IMR-90 (cell line): Measurements from ENCODE around the gene ZBED1. TPM values are rescaled to one million over a fixed set of nuclear protein-coding genes. Genes with fewer than 3 reads are reported as not detected.

Experiments used
- ATAC-seq: fragments of 200-7000 bp; cut with Tn5 transposase; 2 replicates; pipeline ENCODE4 v1.9.1; 2020; ENCODE audit warnings: low read depth, mild to moderate bottlenecking, moderate library complexity
- BruUV-seq: library from RNA; stranded (reverse); fragments of 400-500 nt; replicated peaks from 2 replicates; lab custom pipeline; 2021; lab: Mats Ljungman, UMichigan
- CTCF ChIA-PET: fragments of 300-600 bp; formaldehyde crosslinking; extraction: SDS; loops from one replicate; lab custom pipeline; 2021; ENCODE audit warnings: antibody characterized with exemption; lab: Yijun Ruan, JAX
- POLR2A ChIA-PET: fragments of 300-600 bp; sonication (Branson Sonifier 250); formaldehyde crosslinking; loops from one replicate; lab custom pipeline; 2022; ENCODE audit warnings: antibody characterized with exemption; ENCODE audit not compliant: unreplicated experiment; lab: Charles Lee
- DNase-seq: peaks from one replicate; pipeline ENCODE4 v3.0.0; 2013
- H2AFZ ChIP-seq: replicated peaks from 2 replicates; pipeline ENCODE3; 2013; ENCODE audit warnings: low read length, mild to moderate bottlenecking; ENCODE audit not compliant: poor library complexity
- H2AK5ac ChIP-seq: 2 replicates; pipeline ENCODE4 v1.6.1; 2013; ENCODE audit warnings: low read depth, low read length, inconsistent platforms
- H2AK9ac ChIP-seq: replicated peaks from 2 replicates; pipeline ENCODE3; 2013; ENCODE audit warnings: mild to moderate bottlenecking, low read depth, low read length, moderate library complexity; ENCODE audit not compliant: poor library complexity
- H2BK120ac ChIP-seq: 2 replicates; pipeline ENCODE4 v1.6.1; 2013; ENCODE audit warnings: low read depth, low read length, inconsistent platforms
- H2BK15ac ChIP-seq: 3 replicates; pipeline ENCODE4 v1.6.1; 2013; ENCODE audit warnings: low read depth, low read length, inconsistent platforms
- H2BK20ac ChIP-seq: 2 replicates; pipeline ENCODE4 v1.6.1; 2013; ENCODE audit warnings: low read depth, mild to moderate bottlenecking, inconsistent platforms, low read length, moderate library complexity
- H2BK5ac ChIP-seq: 2 replicates; pipeline ENCODE4 v1.6.1; 2013; ENCODE audit warnings: mild to moderate bottlenecking, low read depth, low read length, inconsistent platforms; ENCODE audit not compliant: poor library complexity, severe bottlenecking
- H3K14ac ChIP-seq: replicated peaks from 2 replicates; pipeline ENCODE4 v1.6.1; 2013; ENCODE audit warnings: low read depth, low read length, inconsistent platforms
- H3K18ac ChIP-seq: 2 replicates; pipeline ENCODE4 v1.6.1; 2013; ENCODE audit warnings: low read depth, low read length, control low read depth
- H3K23ac ChIP-seq: 2 replicates; pipeline ENCODE4 v1.6.1; 2013; ENCODE audit warnings: low read depth, low read length, inconsistent platforms
- H3K27ac ChIP-seq: 2 replicates; pipeline ENCODE4 v1.5.1; 2013; ENCODE audit warnings: mild to moderate bottlenecking, control low read depth, low read length; ENCODE audit not compliant: insufficient read depth
- H3K27me3 ChIP-seq: 2 replicates; pipeline ENCODE4 v1.6.1; 2013; ENCODE audit warnings: low read length; ENCODE audit not compliant: control insufficient read depth, insufficient read depth
- H3K36me3 ChIP-seq: 2 replicates; pipeline ENCODE4 v1.6.1; 2013; ENCODE audit warnings: low read length, mixed read lengths; ENCODE audit not compliant: control insufficient read depth, insufficient read depth
- H3K4ac ChIP-seq: 2 replicates; pipeline ENCODE4 v1.6.1; 2013; ENCODE audit warnings: low read depth, low read length, inconsistent platforms
- H3K4me1 ChIP-seq: 2 replicates; pipeline ENCODE4 v1.6.1; 2013; ENCODE audit warnings: low read length, mixed read lengths; ENCODE audit not compliant: control insufficient read depth, insufficient read depth
- H3K4me2 ChIP-seq: 2 replicates; pipeline ENCODE4 v1.6.1; 2013; ENCODE audit warnings: low read depth, mild to moderate bottlenecking, control low read depth, low read length, moderate library complexity
- H3K4me3 ChIP-seq: 2 replicates; pipeline ENCODE4 v1.5.1; 2013; ENCODE audit warnings: low read depth, mild to moderate bottlenecking, control low read depth, low read length, moderate library complexity; ENCODE audit not compliant: insufficient read depth
- H3K56ac ChIP-seq: 2 replicates; pipeline ENCODE4 v1.6.1; 2013; ENCODE audit warnings: low read length, inconsistent platforms; ENCODE audit not compliant: insufficient read depth; ENCODE audit errors: extremely low read depth
- H3K79me1 ChIP-seq, 2 experiments: 2 replicates each; pipeline ENCODE4 v1.6.1; 2013; ENCODE audit warnings: low read length in 2 of 2, inconsistent platforms in 1 of 2, low read depth in 1 of 2
- H3K9ac ChIP-seq: 2 replicates; pipeline ENCODE4 v1.6.1; 2013; ENCODE audit warnings: low read depth, low read length, control low read depth
- H3K9me1 ChIP-seq: 2 replicates; pipeline ENCODE4 v1.6.1; 2013; ENCODE audit warnings: low read length, inconsistent platforms; ENCODE audit not compliant: insufficient read depth
- H3K9me3 ChIP-seq: 2 replicates; pipeline ENCODE4 v1.6.1; 2013; ENCODE audit warnings: low read length; ENCODE audit not compliant: control insufficient read depth, insufficient read depth
- H4K20me1 ChIP-seq: 2 replicates; pipeline ENCODE4 v1.6.1; 2013; ENCODE audit warnings: low read length, inconsistent platforms; ENCODE audit not compliant: insufficient read depth
- H4K5ac ChIP-seq: 2 replicates; pipeline ENCODE4 v1.6.1; 2013; ENCODE audit warnings: mild to moderate bottlenecking, low read depth, low read length, control low read depth
- H4K8ac ChIP-seq, 2 experiments: 2 replicates each; pipeline ENCODE4 v1.6.1; 2013; ENCODE audit warnings: low read depth in 2 of 2, low read length in 2 of 2, control low read depth in 1 of 2, inconsistent platforms in 1 of 2
- H4K91ac ChIP-seq: 2 replicates; pipeline ENCODE4 v1.6.1; 2013; ENCODE audit warnings: low read depth, low read length, inconsistent platforms; ENCODE audit not compliant: insufficient read depth
- NFE2L2 ChIP-seq: fragments of 150-350 bp; IDR thresholded peaks from 2 replicates; pipeline ENCODE4 v1.6.1; 2016; ENCODE audit warnings: low read depth, mild to moderate bottlenecking, low read length
- SMC3 ChIP-seq: fragments of 150-350 bp; IDR thresholded peaks from 2 replicates; pipeline ENCODE4 v1.6.1; 2016; ENCODE audit warnings: low read depth, mild to moderate bottlenecking, antibody characterized with exemption, low read length, moderate library complexity
- WGBS, 2 experiments: methylation state at CpG; one replicate each; pipeline versions ENCODE4 v1.1.5 to v1.1.7; 2013; ENCODE audit warnings: missing lambda C conversion rate in 2 of 2; ENCODE audit not compliant: insufficient read length in 1 of 2; ENCODE audit errors: extremely low coverage in 2 of 2; 5-methylcytosine and 5-hydroxymethylcytosine counted together
- dilution Hi-C: fragments of 300-500 bp; cut with HindIII; formaldehyde crosslinking; loops from one replicate; pipeline ENCODE4 v1.14.3; 2018; ENCODE audit warnings: low sequenced_read_pairs; ENCODE audit not compliant: unreplicated experiment
- in situ Hi-C: fragments of 300-500 bp; cut with MboI; formaldehyde crosslinking; loops from 3 replicates; pipeline ENCODE4 v1.14.3; 2019; ENCODE audit warnings: low sequenced_read_pairs, inconsistent platforms, mixed read lengths
- intact Hi-C: fragments of 100-400 bp; cut with micrococcal nuclease; formaldehyde crosslinking; loops from 2 replicates; pipeline ENCODE4 v1.10.0; 2022
- polyA plus RNA-seq, 3 experiments: library from polyadenylated mRNA; depleted of rRNA; stranded (reverse); fragments of >200 nt; gene quantifications; 2 replicates each; pipeline ENCODE4 v1.2.3, GENCODE V29; 2012; ENCODE audit warnings: low replicate concordance in 1 of 3
- total RNA-seq: library from RNA; depleted of rRNA; stranded (reverse); fragments of >200 nt; gene quantifications from 2 replicates; pipeline ENCODE4 v1.2.3, GENCODE V29; 2012
- TF ChIP-seq, protein P1 (sequence below): conservative IDR thresholded peaks from 2 replicates; pipeline ENCODE4 v1.5.1; 2012; ENCODE audit warnings: mild to moderate bottlenecking, low read depth, low read length, improper control_type of control experiment

The ZBED1 gene
- total and polyA plus RNA-seq, 2 of the 4 experiments (the other 2 are of a cell fraction), result 13.1 to 21.5 TPM

DNA sequence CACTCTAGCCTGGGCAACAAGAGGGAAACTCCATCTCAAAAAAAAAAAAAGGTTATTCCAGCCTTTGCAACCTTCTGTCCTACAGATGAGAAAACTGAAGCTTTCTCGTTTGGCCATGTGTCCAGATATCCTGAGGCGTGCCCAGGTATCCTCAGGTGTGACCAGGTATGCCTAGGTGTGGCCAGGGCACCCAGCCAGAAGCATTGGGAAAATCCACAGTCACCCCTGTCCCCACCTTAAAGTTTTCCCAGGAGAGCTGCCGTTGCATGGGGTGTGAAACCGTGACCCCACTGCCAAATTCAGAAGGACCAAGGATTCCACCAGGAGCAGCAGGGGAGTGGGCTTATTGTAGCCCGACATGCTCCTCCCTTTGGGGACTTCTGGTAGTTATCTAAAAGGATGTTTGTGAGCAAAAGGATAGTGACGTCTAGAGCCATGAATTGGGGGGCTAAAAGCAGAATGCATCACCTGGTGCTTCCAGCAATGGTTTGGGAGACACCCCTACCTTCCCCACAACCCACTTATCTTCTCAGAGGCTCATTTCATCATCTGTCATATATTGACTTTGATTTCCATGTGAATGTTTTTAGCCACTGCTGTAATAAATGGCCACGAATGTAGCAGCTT, 4.0 kb upstream of the ZBED1 start:
- intact Hi-C loops, result no loop called here
- Histone ChIP-seq H4K20me1 (no peaks in the 10 kb centered on the region), H4K91ac (no peak overlapping the region), H3K18ac (no peak overlapping the region), H4K8ac (no peak overlapping the region), H3K36me3 (no peaks in the 10 kb centered on the region), H3K4me1 (no peaks in the 10 kb centered on the region), H3K9ac (no peak overlapping the region), H3K27me3 (peaks cover 2% of the 10 kb centered on the region; the same call in 1 of the 2 replicates), H2AFZ (no peak overlapping the region), H3K4ac (no peak overlapping the region), H3K4me2 (no peak overlapping the region), H3K79me1 (0 out of 4 replicates have a peak, but pooled peaks cover 0 to 2% of the 10 kb centered on the region in 2 experiments), H4K5ac (no peak overlapping the region), H3K56ac (no peak overlapping the region), H3K9me3 (no peaks in the 10 kb centered on the region), H2BK15ac (no peak overlapping the region), H3K27ac (no peak overlapping the region), H2BK5ac (no peak overlapping the region), H3K9me1 (no peaks in the 10 kb centered on the region), H2BK120ac (no peak overlapping the region), H2AK5ac (no peak overlapping the region), H3K23ac (no peak overlapping the region), H2BK20ac (no peak overlapping the region), H3K14ac (no peak overlapping the region), H2AK9ac (no peak overlapping the region), H3K4me3 (no peak overlapping the region)
- no TSS peak for BruUV-seq
- ChIA-PET CTCF (no interaction called here), POLR2A (no interaction called here)
- 76% methylated on average over 2 of the region's 7 CpGs; no CpG with 5 or more reads in 1 of the 2 experiments for WGBS, 2 experiments
- dilution Hi-C loops, result no loop called here
- DNase-seq, result no peak
- in situ Hi-C loops, result no loop called here
- ATAC-seq, result no peak
- TF ChIP-seq, protein P1, sequence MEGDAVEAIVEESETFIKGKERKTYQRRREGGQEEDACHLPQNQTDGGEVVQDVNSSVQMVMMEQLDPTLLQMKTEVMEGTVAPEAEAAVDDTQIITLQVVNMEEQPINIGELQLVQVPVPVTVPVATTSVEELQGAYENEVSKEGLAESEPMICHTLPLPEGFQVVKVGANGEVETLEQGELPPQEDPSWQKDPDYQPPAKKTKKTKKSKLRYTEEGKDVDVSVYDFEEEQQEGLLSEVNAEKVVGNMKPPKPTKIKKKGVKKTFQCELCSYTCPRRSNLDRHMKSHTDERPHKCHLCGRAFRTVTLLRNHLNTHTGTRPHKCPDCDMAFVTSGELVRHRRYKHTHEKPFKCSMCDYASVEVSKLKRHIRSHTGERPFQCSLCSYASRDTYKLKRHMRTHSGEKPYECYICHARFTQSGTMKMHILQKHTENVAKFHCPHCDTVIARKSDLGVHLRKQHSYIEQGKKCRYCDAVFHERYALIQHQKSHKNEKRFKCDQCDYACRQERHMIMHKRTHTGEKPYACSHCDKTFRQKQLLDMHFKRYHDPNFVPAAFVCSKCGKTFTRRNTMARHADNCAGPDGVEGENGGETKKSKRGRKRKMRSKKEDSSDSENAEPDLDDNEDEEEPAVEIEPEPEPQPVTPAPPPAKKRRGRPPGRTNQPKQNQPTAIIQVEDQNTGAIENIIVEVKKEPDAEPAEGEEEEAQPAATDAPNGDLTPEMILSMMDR, result no peak
- TF ChIP-seq NFE2L2, result no peak
- TF ChIP-seq SMC3, result no peak
